ENCODE data around the gene SLBP.
"Not testable (repeated sequence)": the region's sequence is repeated elsewhere in the genome, so short reads cannot be mapped to it uniquely, and the experiment has no call there.

The SLBP gene

DNA sequence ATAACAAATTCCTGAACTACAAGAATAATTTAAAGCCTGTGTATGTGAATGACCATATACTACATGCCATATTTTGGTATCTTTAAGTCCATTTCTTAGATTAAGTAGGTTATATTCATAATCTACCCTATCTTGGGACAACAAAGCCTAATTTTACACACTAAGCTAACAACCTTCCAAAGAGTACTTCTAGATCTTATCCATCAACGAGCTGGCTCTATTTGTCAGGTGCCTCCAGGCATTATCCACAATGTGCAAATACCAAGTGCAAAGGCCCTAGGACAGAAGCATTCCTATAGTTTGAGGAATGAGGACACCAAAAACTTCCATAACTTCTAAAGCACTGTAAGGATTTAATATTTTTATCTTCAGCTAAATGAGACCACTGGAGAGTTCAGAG lies 3.5 kb downstream of the SLBP start:
- DNase-seq = no peak
- TF ChIP-seq, protein P1, sequence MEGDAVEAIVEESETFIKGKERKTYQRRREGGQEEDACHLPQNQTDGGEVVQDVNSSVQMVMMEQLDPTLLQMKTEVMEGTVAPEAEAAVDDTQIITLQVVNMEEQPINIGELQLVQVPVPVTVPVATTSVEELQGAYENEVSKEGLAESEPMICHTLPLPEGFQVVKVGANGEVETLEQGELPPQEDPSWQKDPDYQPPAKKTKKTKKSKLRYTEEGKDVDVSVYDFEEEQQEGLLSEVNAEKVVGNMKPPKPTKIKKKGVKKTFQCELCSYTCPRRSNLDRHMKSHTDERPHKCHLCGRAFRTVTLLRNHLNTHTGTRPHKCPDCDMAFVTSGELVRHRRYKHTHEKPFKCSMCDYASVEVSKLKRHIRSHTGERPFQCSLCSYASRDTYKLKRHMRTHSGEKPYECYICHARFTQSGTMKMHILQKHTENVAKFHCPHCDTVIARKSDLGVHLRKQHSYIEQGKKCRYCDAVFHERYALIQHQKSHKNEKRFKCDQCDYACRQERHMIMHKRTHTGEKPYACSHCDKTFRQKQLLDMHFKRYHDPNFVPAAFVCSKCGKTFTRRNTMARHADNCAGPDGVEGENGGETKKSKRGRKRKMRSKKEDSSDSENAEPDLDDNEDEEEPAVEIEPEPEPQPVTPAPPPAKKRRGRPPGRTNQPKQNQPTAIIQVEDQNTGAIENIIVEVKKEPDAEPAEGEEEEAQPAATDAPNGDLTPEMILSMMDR (IDR thresholded peaks at IDR 0.05; ENCODE audit: low read depth, low read length) = no peak
- H3K27ac ChIP-seq = no peak overlapping the region
- H3K4me3 ChIP-seq (ENCODE audit: low read depth, low read length) = no peak overlapping the region
- H3K27me3 ChIP-seq (ENCODE audit: insufficient read depth, low read depth, severe bottlenecking) = no peaks in the 10 kb centered on the region
- peaks cover 77% of the 10 kb centered on the region for H3K36me3 ChIP-seq
- no peaks in the 10 kb centered on the region for H3K9me3 ChIP-seq (ENCODE audit: severe bottlenecking)

DNA sequence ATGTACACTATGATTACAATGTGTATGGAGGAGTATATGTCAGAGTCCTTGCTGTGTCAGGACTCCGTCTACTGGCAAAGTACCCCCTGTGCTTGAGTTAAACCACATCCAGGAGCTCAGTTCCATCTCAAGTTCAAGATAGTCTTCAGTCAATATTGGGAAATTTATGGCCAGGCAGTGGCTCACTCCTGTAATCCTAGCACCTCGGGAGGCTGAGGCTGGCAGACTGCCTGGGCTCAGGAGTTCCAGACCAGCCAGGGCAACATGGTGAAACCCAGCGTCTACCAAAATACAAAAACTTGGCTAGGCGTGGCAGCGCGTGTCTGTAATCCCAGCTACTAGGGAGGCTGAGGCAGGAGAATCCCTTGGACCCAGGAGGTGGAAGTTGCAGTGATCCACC lies 5.8 kb downstream of the SLBP start:
- no peak for DNase-seq
- Histone ChIP-seq H3K9me3 (ENCODE audit: severe bottlenecking) (no peaks in the 10 kb centered on the region), H3K36me3 (peaks cover 95% of the 10 kb centered on the region), H3K27me3 (ENCODE audit: insufficient read depth, low read depth, severe bottlenecking) (no peaks in the 10 kb centered on the region), H3K4me3 (ENCODE audit: low read depth, low read length) (no peak overlapping the region), H3K27ac (no peak overlapping the region)
- TF ChIP-seq, protein P1 (IDR thresholded peaks at IDR 0.05; ENCODE audit: low read depth, low read length) = no peak

DNA sequence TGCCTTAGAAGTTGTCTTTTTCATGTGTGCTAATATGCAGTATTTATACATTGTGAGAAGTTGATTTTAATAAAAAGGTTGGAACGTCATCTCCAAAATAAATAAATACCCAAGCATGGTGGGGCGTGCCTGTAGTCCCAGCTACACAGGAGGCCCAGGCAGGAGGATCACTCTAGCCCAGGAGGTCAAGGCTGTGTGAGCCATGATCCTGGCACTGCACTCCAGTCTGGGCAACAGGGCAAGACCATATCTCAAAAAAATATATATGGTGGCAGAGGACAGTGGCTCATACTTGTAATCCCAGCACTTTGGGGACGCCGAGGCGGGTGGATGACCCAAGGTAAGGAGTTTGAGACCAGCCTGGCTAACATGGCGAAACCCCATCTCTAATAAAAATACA lies 6.4 kb downstream of the SLBP start:
- Histone ChIP-seq H3K27ac (no peak overlapping the region), H3K27me3 (ENCODE audit: insufficient read depth, low read depth, severe bottlenecking) (no peaks in the 10 kb centered on the region), H3K4me3 (ENCODE audit: low read depth, low read length) (no peak overlapping the region), H3K36me3 (peaks cover 96% of the 10 kb centered on the region), H3K9me3 (ENCODE audit: severe bottlenecking) (no peaks in the 10 kb centered on the region)
- TF ChIP-seq, protein P1 (IDR thresholded peaks at IDR 0.05; ENCODE audit: low read depth, low read length) = no peak
- no peak for DNase-seq

DNA sequence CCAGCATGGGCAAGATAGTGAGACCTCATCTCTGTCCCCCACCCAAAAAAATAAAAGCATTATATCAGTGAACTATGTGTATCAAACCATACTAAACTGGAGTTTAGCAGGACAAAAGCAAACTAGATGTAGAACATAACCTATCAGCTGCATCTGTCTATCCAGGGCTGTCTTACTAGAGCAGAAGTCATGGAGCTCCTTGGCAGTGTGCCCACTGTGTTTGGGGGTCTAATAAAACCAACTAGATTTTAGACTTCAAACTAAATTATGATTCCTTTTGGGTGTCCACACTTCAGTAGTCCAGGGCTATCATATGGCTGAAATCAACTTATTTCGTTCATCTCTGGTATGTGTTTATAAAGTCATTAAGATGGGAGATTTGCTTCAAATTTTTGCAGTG lies 8.3 kb downstream of the SLBP start:
- Histone ChIP-seq H3K27ac (no peak overlapping the region), H3K9me3 (ENCODE audit: severe bottlenecking) (no peaks in the 10 kb centered on the region), H3K27me3 (ENCODE audit: insufficient read depth, low read depth, severe bottlenecking) (no peaks in the 10 kb centered on the region), H3K36me3 (peaks cover 96% of the 10 kb centered on the region), H3K4me3 (ENCODE audit: low read depth, low read length) (no peak overlapping the region)
- no peak for DNase-seq
- TF ChIP-seq, protein P1 (IDR thresholded peaks at IDR 0.05; ENCODE audit: low read depth, low read length) = no peak

DNA sequence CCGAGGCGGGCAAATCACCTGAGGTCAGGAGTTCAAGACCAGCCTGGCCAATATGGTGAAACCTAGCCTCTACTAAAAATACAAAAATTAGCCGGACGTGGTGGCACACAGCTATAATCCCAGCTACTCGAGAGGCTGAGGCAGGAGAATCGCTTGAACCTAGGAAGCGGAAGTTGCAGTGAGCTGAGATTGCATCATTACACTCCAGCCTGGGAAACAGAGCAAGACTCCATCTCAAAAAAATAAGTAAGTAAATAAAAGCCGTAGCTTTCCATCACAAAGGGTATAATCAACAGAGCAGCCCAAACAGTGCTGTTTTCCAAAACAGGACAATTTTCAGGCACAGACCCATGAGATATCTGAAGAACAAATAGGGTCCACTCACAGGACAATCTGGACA lies 10.4 kb downstream of the SLBP start:
- not testable (repeated sequence) for H3K27me3 ChIP-seq (ENCODE audit: insufficient read depth, low read depth, severe bottlenecking); H3K27ac ChIP-seq; H3K9me3 ChIP-seq (ENCODE audit: severe bottlenecking); DNase-seq; H3K4me3 ChIP-seq (ENCODE audit: low read depth, low read length)
- H3K36me3 ChIP-seq = peaks cover 97% of the 10 kb centered on the region

DNA sequence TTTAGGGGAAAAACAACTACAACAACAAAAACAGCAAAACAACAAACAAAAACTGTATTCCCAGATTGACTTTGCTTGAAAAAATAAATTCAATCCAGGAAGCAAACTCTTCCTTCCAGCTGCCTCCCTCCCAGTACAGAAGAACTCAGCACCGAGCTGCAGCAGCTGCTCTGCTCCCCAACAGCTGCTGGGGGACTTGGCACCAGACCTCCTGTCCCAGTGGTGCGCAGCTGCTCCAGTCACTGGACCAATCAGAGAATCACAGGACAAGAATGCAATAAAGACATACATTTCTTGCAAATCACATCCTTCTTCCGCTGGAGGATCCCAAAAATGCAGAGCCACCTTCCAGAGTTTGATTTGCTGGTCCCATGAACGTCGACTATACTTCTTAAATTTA lies 16.2 kb downstream of the SLBP start:
- Histone ChIP-seq H3K4me3 (ENCODE audit: low read depth, low read length) (no peak overlapping the region), H3K27me3 (ENCODE audit: insufficient read depth, low read depth, severe bottlenecking) (no peaks in the 10 kb centered on the region), H3K9me3 (ENCODE audit: severe bottlenecking) (no peaks in the 10 kb centered on the region), H3K27ac (no peak overlapping the region), H3K36me3 (peaks cover 98% of the 10 kb centered on the region)
- TF ChIP-seq, protein P1 (IDR thresholded peaks at IDR 0.05; ENCODE audit: low read depth, low read length) = no peak
- no peak for DNase-seq

Measured in WERI-Rb-1 (cell line).